Neural cell (in vitro differentiated cells): ENCODE data around the gene SLC2A5.

ENCODE experiments used
- CTCF ChIP-seq: fragments of 450-650 bp; IDR thresholded peaks from 2 replicates; pipeline ENCODE4 v1.5.1; 2014; ENCODE audit warnings: antibody characterized with exemption, mild to moderate bottlenecking, moderate library complexity; ENCODE audit not compliant: poor library complexity, severe bottlenecking
- EP300 ChIP-seq: fragments of 450-650 bp; conservative IDR thresholded peaks from 2 replicates; pipeline ENCODE4 v1.6.1; 2014; ENCODE audit warnings: antibody characterized with exemption, mild to moderate bottlenecking, moderate library complexity; ENCODE audit not compliant: poor library complexity, severe bottlenecking
- EZH2 ChIP-seq: fragments of 200-600, 300-800 bp; shearing (Covaris generic), sonication (generic); IDR thresholded peaks from 2 replicates; pipeline ENCODE4 v1.6.1; 2014; ENCODE audit warnings: antibody characterized with exemption, low read length, borderline replicate concordance, mild to moderate bottlenecking; ENCODE audit not compliant: insufficient read depth, poor library complexity, severe bottlenecking
- MXI1 ChIP-seq: fragments of 450-650 bp; conservative IDR thresholded peaks from 2 replicates; pipeline ENCODE4 v1.6.1; 2014; ENCODE audit warnings: antibody characterized with exemption, mild to moderate bottlenecking; ENCODE audit not compliant: poor library complexity, severe bottlenecking
- POLR2AphosphoS5 ChIP-seq: IDR thresholded peaks from 2 replicates; pipeline ENCODE4 v1.6.1; 2012
- RAD21 ChIP-seq: fragments of 450-650 bp; conservative IDR thresholded peaks from 2 replicates; pipeline ENCODE4 v1.6.1; 2014; ENCODE audit warnings: antibody characterized with exemption, mild to moderate bottlenecking, moderate library complexity
- REST ChIP-seq: IDR thresholded peaks from 2 replicates; pipeline ENCODE4 v1.6.1; 2012; ENCODE audit warnings: borderline replicate concordance
- SMC3 ChIP-seq: fragments of 450-650 bp; conservative IDR thresholded peaks from 2 replicates; pipeline ENCODE4 v1.6.1; 2014; ENCODE audit warnings: antibody characterized with exemption, mild to moderate bottlenecking, moderate library complexity; ENCODE audit not compliant: poor library complexity
- TAF1 ChIP-seq: IDR thresholded peaks from 2 replicates; pipeline ENCODE4 v1.6.1; 2012; ENCODE audit warnings: low read depth

- no peak for TF ChIP-seq CTCF
- TF ChIP-seq SMC3: no peak
- no peak for TF ChIP-seq MXI1
- TF ChIP-seq EZH2: no peak
- no peak for TF ChIP-seq RAD21
- TF ChIP-seq TAF1: no peak
- TF ChIP-seq POLR2AphosphoS5: no peak
- TF ChIP-seq REST: no peak
- TF ChIP-seq EP300: no peak
Observed at GRCh38 chr1:9035226-9035625, 34.2 kb downstream of the SLC2A5 start.
